ENCODE measurements around the gene SMIM38.

SMIM38 gene

GRCh38 chr11:69157156-69157821 lies 1.6 kb downstream of the SMIM38 start:
- no peak for TF ChIP-seq GATA2 (IDR thresholded peaks at IDR 0.05; ENCODE audit: low read depth, low read length)
- no peak for TF ChIP-seq GATA3 (IDR thresholded peaks at IDR 0.05; ENCODE audit: low read depth, low read length)

- TF ChIP-seq GATA2 (IDR thresholded peaks at IDR 0.05; ENCODE audit: low read depth, low read length) (no peak), GATA3 (IDR thresholded peaks at IDR 0.05; ENCODE audit: low read depth, low read length) (no peak)
These were observed 2.1 kb downstream of the SMIM38 start for GRCh38 chr11:69157822-69158231.

DNA sequence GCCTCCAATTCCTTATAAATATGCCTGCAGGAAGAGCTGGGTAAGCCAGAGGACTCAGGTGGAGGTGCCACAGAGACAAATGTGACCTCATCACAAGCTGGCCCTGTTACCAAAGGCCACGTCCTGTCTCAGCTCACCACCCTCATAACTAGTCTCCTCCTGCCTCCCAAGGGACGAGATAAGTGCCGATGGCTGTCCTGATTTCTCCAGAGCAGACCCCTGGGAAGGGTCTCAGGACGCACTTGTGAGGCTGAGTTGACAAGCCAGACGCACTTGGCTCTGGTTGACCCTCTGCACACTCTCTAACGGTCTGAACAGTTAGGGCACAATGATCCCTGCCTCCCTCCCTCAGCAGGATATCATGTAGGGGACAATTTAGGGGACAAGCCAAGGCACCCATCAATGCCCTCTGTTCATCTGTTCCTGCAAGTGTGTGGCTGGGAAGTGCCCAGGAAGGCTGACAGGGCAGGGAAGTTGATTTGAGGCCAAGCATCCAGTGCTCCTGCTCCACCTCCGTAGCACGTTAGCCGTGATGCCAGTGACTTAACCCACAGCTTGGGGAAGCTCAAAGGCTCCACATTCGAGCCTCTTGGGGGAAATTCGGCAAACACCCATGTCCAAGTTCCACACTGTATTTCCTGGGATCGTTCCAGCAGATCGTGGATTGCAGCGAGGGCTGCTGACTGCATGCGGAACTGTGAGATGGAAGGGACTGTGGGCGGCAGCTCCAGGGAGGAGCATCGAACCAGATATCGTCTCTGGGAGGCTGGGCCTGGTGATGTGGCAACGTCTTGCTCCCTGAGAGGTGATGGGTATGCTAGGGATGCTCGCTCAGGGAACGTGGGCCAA lies 2.8 kb downstream of the SMIM38 start:
- TF ChIP-seq GATA3 (IDR thresholded peaks at IDR 0.05; ENCODE audit: low read depth, low read length) (no peak), GATA2 (IDR thresholded peaks at IDR 0.05; ENCODE audit: low read depth, low read length) (no peak)

DNA sequence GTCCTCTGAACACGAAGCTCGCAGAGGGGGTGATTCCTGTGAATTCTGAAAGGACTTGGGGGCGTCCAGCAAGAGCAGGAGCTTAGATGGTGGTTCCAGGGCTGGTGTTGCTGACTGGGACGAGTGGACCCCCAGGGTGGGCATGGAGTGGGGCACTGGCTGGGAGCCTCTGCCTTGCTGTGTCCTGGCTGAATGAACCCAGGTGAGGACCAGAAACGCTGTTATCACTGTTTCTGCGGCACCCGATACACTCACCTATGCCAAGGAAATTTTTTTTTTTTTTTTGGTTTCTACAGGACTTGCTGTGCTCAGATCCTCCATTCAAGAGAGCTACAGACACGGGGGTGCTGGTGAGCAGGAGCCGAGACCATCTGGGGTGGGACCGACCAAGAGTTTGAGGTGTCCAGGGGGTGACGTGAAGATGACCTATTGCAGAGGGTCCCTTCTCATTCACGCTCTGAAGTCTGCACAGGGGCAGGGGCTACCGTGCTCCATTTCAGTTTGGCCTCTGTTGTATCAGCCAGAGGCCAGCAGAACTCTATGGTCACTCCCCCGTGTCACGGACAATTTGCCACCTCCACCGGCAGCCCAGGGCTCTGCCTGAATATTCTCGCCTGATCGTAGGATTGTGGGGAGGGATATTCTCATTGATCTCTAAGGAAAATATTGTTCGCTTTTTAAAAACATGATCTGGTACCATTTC lies 3.6 kb downstream of the SMIM38 start:
- TF ChIP-seq GATA3 (IDR thresholded peaks at IDR 0.05; ENCODE audit: low read depth, low read length), result no peak
- no peak for TF ChIP-seq GATA2 (IDR thresholded peaks at IDR 0.05; ENCODE audit: low read depth, low read length)

DNA sequence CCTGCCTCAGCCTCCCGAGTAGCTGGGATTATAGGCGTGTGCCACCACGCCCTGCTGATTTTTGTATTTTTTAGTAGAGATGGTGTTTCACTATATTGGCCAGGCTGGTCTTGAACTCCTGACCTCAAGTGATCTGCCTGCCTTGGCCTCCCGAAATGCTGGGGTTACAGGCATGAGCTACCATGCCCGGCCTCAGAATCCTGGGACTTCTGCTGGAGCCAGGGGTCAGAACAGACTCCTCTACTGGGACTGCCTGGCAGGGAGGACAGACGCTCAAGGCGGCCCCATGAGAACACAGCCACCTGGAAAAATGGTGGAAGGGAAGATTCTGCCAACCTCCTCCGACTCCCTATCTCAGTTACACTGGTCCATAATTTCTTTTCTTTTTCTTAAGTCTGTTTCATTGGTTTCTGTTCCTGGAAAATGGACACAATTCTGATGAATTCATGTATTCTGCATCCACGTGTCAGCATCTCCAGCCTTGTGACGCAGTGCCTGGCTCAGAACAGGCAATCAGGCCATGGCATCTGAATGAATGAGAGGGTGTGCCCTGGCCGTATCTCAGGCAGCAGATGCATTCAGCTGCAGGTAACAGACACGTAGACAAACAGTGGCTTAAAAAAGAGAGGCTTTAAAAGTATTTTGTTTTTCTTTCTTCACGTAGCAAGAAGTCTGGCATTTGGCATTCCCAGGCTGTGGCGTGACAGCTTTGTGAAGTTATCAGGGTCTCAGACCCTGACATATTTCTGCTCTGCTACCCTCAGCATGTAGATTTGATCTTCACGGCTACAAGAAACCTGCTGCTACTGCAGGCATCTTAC lies 4.8 kb downstream of the SMIM38 start:
- TF ChIP-seq GATA3 (IDR thresholded peaks at IDR 0.05; ENCODE audit: low read depth, low read length) (no peak), GATA2 (IDR thresholded peaks at IDR 0.05; ENCODE audit: low read depth, low read length) (no peak)

GRCh38 chr11:69161117-69161407 lies 5.3 kb downstream of the SMIM38 start:
- TF ChIP-seq GATA3 (IDR thresholded peaks at IDR 0.05; ENCODE audit: low read depth, low read length) (no peak), GATA2 (IDR thresholded peaks at IDR 0.05; ENCODE audit: low read depth, low read length) (no peak)

GRCh38 chr11:69162505-69162904 lies 6.8 kb downstream of the SMIM38 start:
- TF ChIP-seq GATA3 (IDR thresholded peaks at IDR 0.05; ENCODE audit: low read depth, low read length), result no peak
- TF ChIP-seq GATA2 (IDR thresholded peaks at IDR 0.05; ENCODE audit: low read depth, low read length), result no peak

DNA sequence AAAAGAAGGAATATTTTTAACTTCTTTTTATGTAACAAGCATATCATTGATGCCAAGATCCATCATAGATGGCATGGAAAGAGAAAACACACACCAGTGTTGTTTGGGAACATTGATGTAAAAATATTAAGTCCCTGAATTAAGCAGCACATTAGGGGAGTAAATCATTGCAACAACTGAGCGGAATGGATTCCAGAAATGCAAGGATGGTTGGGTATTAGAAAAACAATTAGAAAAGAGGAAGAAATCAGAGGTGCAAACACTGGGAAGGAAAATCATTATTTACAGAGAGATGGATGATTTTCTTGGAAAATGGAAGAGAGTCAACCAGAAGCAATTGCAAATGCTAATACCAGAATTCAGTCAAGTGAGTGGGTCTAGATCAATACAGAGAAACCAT lies 8.1 kb downstream of the SMIM38 start:
- TF ChIP-seq GATA2 (IDR thresholded peaks at IDR 0.05; ENCODE audit: low read depth, low read length) (no peak), GATA3 (IDR thresholded peaks at IDR 0.05; ENCODE audit: low read depth, low read length) (no peak)

DNA sequence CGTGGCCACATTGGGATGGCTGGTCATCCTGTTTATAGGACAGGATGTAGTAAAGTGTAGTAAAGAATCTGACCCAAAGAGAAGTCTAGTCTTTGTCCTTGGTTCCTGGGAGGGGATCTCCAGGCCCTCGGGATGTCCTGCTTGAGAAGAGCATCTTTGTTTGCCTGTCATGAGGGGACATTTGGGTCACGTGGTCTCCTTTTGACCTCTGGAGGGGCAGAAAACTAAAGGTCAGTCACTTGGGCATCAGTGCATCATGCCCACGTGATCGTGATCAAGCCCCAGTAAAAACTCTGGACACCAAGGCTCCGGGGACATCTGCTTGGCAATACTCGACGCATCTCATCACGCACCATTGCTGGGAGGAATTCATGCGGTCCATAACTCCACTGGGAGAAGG lies 9.1 kb downstream of the SMIM38 start:
- TF ChIP-seq GATA2 (IDR thresholded peaks at IDR 0.05; ENCODE audit: low read depth, low read length), result no peak
- no peak for TF ChIP-seq GATA3 (IDR thresholded peaks at IDR 0.05; ENCODE audit: low read depth, low read length)

DNA sequence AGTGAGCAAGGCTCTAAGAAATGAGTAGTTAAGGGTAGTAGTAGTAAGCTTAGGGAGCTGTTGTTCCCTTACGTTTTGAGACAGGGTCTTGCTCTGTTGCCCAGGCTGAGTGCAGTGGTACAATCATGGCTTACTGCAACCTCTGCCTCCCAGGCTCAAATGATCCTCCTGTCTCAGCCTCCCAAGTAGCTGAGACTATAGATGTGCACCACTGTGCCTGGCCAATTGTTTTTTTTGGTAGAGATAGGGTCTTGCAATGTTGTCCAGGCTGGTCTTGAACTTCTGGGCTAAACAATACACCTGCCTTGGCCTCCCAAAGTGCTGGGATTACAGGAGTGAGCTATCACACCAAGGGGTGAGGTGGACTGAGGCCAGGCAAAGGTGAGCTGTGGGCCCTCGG lies 10.0 kb downstream of the SMIM38 start:
- no peak for TF ChIP-seq GATA3 (IDR thresholded peaks at IDR 0.05; ENCODE audit: low read depth, low read length)
- no peak for TF ChIP-seq GATA2 (IDR thresholded peaks at IDR 0.05; ENCODE audit: low read depth, low read length)

GRCh38 chr11:69166218-69167115 lies 10.7 kb downstream of the SMIM38 start:
- no peak for TF ChIP-seq GATA2 (IDR thresholded peaks at IDR 0.05; ENCODE audit: low read depth, low read length)
- TF ChIP-seq GATA3 (IDR thresholded peaks at IDR 0.05; ENCODE audit: low read depth, low read length), result no peak

DNA sequence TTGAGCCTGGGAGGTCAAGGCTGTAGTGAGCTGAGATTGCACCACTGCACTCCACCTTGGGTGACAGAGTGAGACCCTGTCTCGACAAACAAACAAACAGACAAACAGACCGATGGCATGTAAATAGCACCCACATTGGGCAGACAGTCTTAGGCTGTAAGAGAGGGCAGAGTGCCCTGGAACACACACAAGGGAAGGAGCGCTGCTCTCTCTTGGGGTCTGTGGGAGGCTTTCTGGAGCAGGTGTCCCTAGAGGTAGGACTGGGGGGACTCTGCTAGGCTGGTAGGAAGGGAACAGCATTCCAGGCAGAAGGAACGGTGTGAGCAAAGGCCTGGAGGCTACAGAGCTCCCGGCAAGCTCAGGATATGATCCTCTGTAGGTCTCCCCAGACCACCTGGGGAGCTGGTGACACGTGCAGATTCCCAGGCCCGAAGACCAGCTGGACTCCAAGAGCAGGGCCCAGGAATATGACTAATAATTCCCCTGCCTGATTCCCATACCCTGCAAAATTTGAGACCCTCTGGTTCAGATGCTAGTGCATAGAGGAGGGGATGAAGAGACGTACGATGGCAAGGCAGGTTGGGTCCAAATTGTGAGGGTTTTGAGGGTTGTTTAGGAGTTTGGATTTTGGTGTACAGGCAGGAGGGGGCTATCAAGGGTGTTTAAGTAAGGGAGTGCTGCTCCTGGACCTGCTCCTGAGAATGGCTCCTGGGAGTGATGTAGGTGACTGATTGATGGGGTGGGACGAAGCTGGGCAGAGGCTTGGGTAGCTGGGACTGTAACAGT lies 11.6 kb downstream of the SMIM38 start:
- TF ChIP-seq GATA3 (IDR thresholded peaks at IDR 0.05; ENCODE audit: low read depth, low read length) (no peak), GATA2 (IDR thresholded peaks at IDR 0.05; ENCODE audit: low read depth, low read length) (no peak)
